ENCODE results near the gene SECISBP2L.

The SECISBP2L gene

GRCh38 chr15:49060710-49061495, 14.7 kb upstream of the SECISBP2L start:
- Histone ChIP-seq H3K9me3 (no peaks in the 10 kb centered on the region), H3K4me1 (peaks cover 6% of the 10 kb centered on the region; the same call in 1 of the 2 replicates), H3K27me3 (no peaks in the 10 kb centered on the region), H3K4me3 (ENCODE audit: low read depth, low read length) (no peak overlapping the region), H3K36me3 (no peaks in the 10 kb centered on the region)
- no peak for TF ChIP-seq CTCF (IDR thresholded peaks at IDR 0.05; ENCODE audit: low read depth, low read length)
- no peak for DNase-seq

GRCh38 chr15:49059491-49059890, 13.2 kb upstream of the SECISBP2L start:
- Histone ChIP-seq H3K4me1 (peaks cover 6% of the 10 kb centered on the region; the same call in 1 of the 2 replicates), H3K9me3 (no peaks in the 10 kb centered on the region), H3K36me3 (no peaks in the 10 kb centered on the region), H3K4me3 (ENCODE audit: low read depth, low read length) (no peak overlapping the region), H3K27me3 (no peaks in the 10 kb centered on the region)
- no peak for DNase-seq
- no peak for TF ChIP-seq CTCF (IDR thresholded peaks at IDR 0.05; ENCODE audit: low read depth, low read length)

- Histone ChIP-seq H3K4me1 (no peaks in the 10 kb centered on the region; the same call in 1 of the 2 replicates), H3K4me3 (ENCODE audit: low read depth, low read length) (no peak overlapping the region), H3K36me3 (no peaks in the 10 kb centered on the region), H3K9me3 (no peaks in the 10 kb centered on the region), H3K27me3 (no peaks in the 10 kb centered on the region)
- TF ChIP-seq CTCF (IDR thresholded peaks at IDR 0.05; ENCODE audit: low read depth, low read length) = no peak
- no peak for DNase-seq
Observed at GRCh38 chr15:49058559-49058958, 12.3 kb upstream of the SECISBP2L start.

DNA sequence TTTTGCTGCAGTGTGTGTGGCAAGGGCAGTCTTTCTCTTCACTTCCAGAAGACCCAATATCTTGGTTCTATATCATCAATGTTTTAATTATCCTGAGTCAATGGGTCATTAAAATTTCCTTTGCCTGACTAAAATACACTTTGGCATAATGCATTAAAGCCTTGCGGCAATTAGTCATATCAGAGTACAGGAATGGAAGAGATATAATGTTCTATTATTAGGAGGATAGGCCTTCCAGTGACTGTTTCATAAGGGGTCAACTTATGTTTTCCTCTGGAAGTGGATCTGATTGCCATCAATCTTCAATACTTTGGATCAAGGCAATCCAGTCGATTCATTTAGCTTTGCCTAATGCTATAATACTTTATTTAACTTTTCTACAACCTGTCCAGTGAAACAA, 9.4 kb upstream of the SECISBP2L start:
- Histone ChIP-seq H3K4me1 (no peaks in the 10 kb centered on the region; the same call in 1 of the 2 replicates), H3K27me3 (no peaks in the 10 kb centered on the region; the same call in 1 of the 2 replicates), H3K36me3 (no peaks in the 10 kb centered on the region), H3K4me3 (ENCODE audit: low read depth, low read length) (no peak overlapping the region), H3K9me3 (no peaks in the 10 kb centered on the region)
- TF ChIP-seq CTCF (IDR thresholded peaks at IDR 0.05; ENCODE audit: low read depth, low read length) = no peak
- no peak for DNase-seq

- TF ChIP-seq CTCF (IDR thresholded peaks at IDR 0.05; ENCODE audit: low read depth, low read length) = no peak
- H3K9me3 ChIP-seq = no peaks in the 10 kb centered on the region
- no peaks in the 10 kb centered on the region; the same call in 1 of the 2 replicates for H3K4me1 ChIP-seq
- no peaks in the 10 kb centered on the region for H3K36me3 ChIP-seq
- H3K27me3 ChIP-seq = no peaks in the 10 kb centered on the region; the same call in 1 of the 2 replicates
- no peak overlapping the region for H3K4me3 ChIP-seq (ENCODE audit: low read depth, low read length)
- DNase-seq = no peak
Observed at GRCh38 chr15:49052662-49053061, 6.4 kb upstream of the SECISBP2L start.

- no peaks in the 10 kb centered on the region for H3K27me3 ChIP-seq
- H3K9me3 ChIP-seq = no peaks in the 10 kb centered on the region
- no peaks in the 10 kb centered on the region for H3K4me1 ChIP-seq
- no peak for DNase-seq
- H3K36me3 ChIP-seq = no peaks in the 10 kb centered on the region
- TF ChIP-seq CTCF (IDR thresholded peaks at IDR 0.05; ENCODE audit: low read depth, low read length) = no peak
- H3K4me3 ChIP-seq (ENCODE audit: low read depth, low read length) = no peak overlapping the region
Observed at GRCh38 chr15:49047456-49047855, 1.2 kb upstream of the SECISBP2L start.

All from BE2C (cell line).